Upper lobe of left lung (tissue), 6 donors: ENCODE measurements around the gene MT2A. TPM values are rescaled to one million over a fixed set of nuclear protein-coding genes. Genes with fewer than 3 reads are reported as not detected.

Experiments
- ATAC-seq, 2 donors: fragments of 200-7000 bp; cut with Tn5 transposase; one replicate each; pipeline ENCODE4 v1.9.1; 2022; ENCODE audit warnings: mild to moderate bottlenecking in 2 of 2, moderate library complexity in 2 of 2; ENCODE audit not compliant: low FRiP score in 2 of 2
- DNase-seq, 2 donors: peaks; one replicate each; pipeline ENCODE4 v3.0.0-alpha.2; 2019 to 2020
- H3K27ac ChIP-seq, 4 donors: fragments of 200-600 bp; sonication (generic); one replicate each; pipeline ENCODE4 v1.5.1; 2016 to 2019
- H3K27me3 ChIP-seq, 4 donors: fragments of 200-600 bp; sonication (generic); one replicate each; pipeline ENCODE4 v1.5.1; 2017 to 2019
- H3K36me3 ChIP-seq, 4 donors: fragments of 200-600 bp; sonication (generic); one replicate each; pipeline ENCODE4 v1.5.1; 2016 to 2019
- H3K4me1 ChIP-seq, 4 donors: fragments of 200-600 bp; sonication (generic); one replicate each; pipeline ENCODE4 v1.5.1; 2018 to 2019
- H3K4me3 ChIP-seq, 4 donors: fragments of 200-600 bp; sonication (generic); one replicate each; pipeline ENCODE4 v1.5.1; 2017 to 2019; ENCODE audit warnings: mild to moderate bottlenecking in 2 of 4, moderate library complexity in 1 of 4
- H3K9me3 ChIP-seq, 4 donors: fragments of 200-600 bp; sonication (generic); one replicate each; pipeline ENCODE4 v1.5.1; 2018 to 2019
- CTCF ChIP-seq, 6 experiments: fragments of 450-650 bp in 4 of 6; fragments of 200-600 bp in 2 of 6; sonication (generic) in 2 of 6; IDR thresholded peaks; one replicate each; pipeline ENCODE4 v1.5.1; 2016 to 2019; ENCODE audit warnings: antibody characterized with exemption in 6 of 6
- EP300 ChIP-seq, 4 donors: sonication (generic); formaldehyde crosslinking; IDR thresholded peaks; one replicate each; pipeline ENCODE4 v1.5.1; 2017; ENCODE audit warnings: antibody characterized with exemption in 4 of 4, control low read depth in 2 of 4
- POLR2A ChIP-seq, 4 donors: fragments of 450-650 bp; IDR thresholded peaks; one replicate each; pipeline ENCODE4 v1.5.1; 2016 to 2017; ENCODE audit warnings: antibody characterized with exemption in 4 of 4, mild to moderate bottlenecking in 2 of 4
- POLR2AphosphoS5 ChIP-seq, 2 donors: sonication (generic); formaldehyde crosslinking; IDR thresholded peaks; one replicate each; pipeline ENCODE4 v1.5.1; 2017; ENCODE audit warnings: antibody characterized with exemption in 2 of 2
- WGBS, 2 donors: methylation state at CpG; one replicate each; pipeline ENCODE4 v1.1.5; 2017 to 2018; 5-methylcytosine and 5-hydroxymethylcytosine counted together
- total RNA-seq, 6 donors: library from RNA; depleted of rRNA in 4 of 6; stranded (reverse); fragments of >200 nt in 4 of 6; gene quantifications; one replicate each; pipeline versions ENCODE4 v1.1.0 to v1.2.1, GENCODE V29; 2016 to 2021
- donor health status: DM: no; HTN: no; CAD: no; lungs with moderate emphysema.
- donor health status: DM: no; HTN: yes; CAD: no; lungs with severe emphysema.

MT2A gene
- total RNA-seq, 6 donors from 2014 or later, result 137 to 552 (median 338) TPM

- no peak for ATAC-seq
- WGBS, 2 donors, result 65 to 75% methylated on average over 3 of the region's 3 CpGs
- no peak for TF ChIP-seq POLR2A (IDR thresholded peaks at IDR 0.05)
- no peak for TF ChIP-seq CTCF (IDR thresholded peaks at IDR 0.05)
- no peak for TF ChIP-seq POLR2AphosphoS5 (IDR thresholded peaks at IDR 0.05)
- no peak for TF ChIP-seq EP300 (IDR thresholded peaks at IDR 0.05)
- no peak overlapping the region for H3K4me3 ChIP-seq
- no peak overlapping the region for H3K27ac ChIP-seq
- H3K27me3 ChIP-seq, result peaks cover 0 to 8% (median 3%) of the 10 kb centered on the region in 4 donors
- H3K4me1 ChIP-seq, result peaks cover 10 to 49% (median 22%) of the 10 kb centered on the region in 4 donors
- no peaks in the 10 kb centered on the region for H3K9me3 ChIP-seq
- no peak for DNase-seq
- H3K36me3 ChIP-seq, result no peaks in the 10 kb centered on the region
These were observed 21.8 kb downstream of the MT2A start for GRCh38 chr16:56630134-56630533.

GRCh38 chr16:56631197-56631596 lies 22.8 kb downstream of the MT2A start:
- DNase-seq (no peak), ATAC-seq (no peak)
- H3K9me3 ChIP-seq, result no peaks in the 10 kb centered on the region
- no peaks in the 10 kb centered on the region for H3K36me3 ChIP-seq
- peak overlapping the region; percentile 82 to 92 (median 87) for H3K27ac ChIP-seq
- peaks cover 14 to 45% (median 20%) of the 10 kb centered on the region in 4 donors for H3K4me1 ChIP-seq
- WGBS, 2 donors, result 93 to 95% methylated on average over 8 to 10 of the region's 10 CpGs
- peaks cover 0 to 8% (median 4%) of the 10 kb centered on the region in 4 donors for H3K27me3 ChIP-seq
- TF ChIP-seq EP300 (IDR thresholded peaks at IDR 0.05), result no peak
- no peak for TF ChIP-seq POLR2A (IDR thresholded peaks at IDR 0.05)
- TF ChIP-seq POLR2AphosphoS5 (IDR thresholded peaks at IDR 0.05), result no peak
- no peak for TF ChIP-seq CTCF (IDR thresholded peaks at IDR 0.05)
- peak overlapping the region in 1 of 4 donors; percentile 56 for H3K4me3 ChIP-seq

- Histone ChIP-seq H3K27ac (peak overlapping the region; percentile 82 to 92 (median 87)), H3K27me3 (peaks cover 0 to 8% (median 4%) of the 10 kb centered on the region in 4 donors), H3K9me3 (no peaks in the 10 kb centered on the region), H3K36me3 (no peaks in the 10 kb centered on the region), H3K4me1 (peaks cover 10 to 39% (median 16%) of the 10 kb centered on the region in 4 donors), H3K4me3 (peak overlapping the region; percentile 3 to 57 (median 50))
- DNase-seq, result no peak
- TF ChIP-seq POLR2A (IDR thresholded peaks at IDR 0.05) (no peak), POLR2AphosphoS5 (IDR thresholded peaks at IDR 0.05) (no peak), CTCF (IDR thresholded peaks at IDR 0.05) (no peak), EP300 (IDR thresholded peaks at IDR 0.05) (no peak)
- no peak for ATAC-seq
- 26 to 30% methylated on average over 14 of the region's 14 CpGs for WGBS, 2 donors
These were observed 23.4 kb downstream of the MT2A start for GRCh38 chr16:56631832-56632155.

- peak within 1 kb of the TSS; percentile 82 to 92 (median 87) for H3K27ac ChIP-seq
- ATAC-seq (peak; percentile 81 to 90), DNase-seq (peak; percentile 56 to 92)
- no peaks in the 10 kb centered on the region for H3K36me3 ChIP-seq
- peaks cover 0 to 8% (median 4%) of the 10 kb centered on the region in 4 donors for H3K27me3 ChIP-seq
- H3K4me3 ChIP-seq, result peak within 1 kb of the TSS; percentile 12 to 57 (median 50)
- peak in 2 of 4 donors; percentile 63 to 64 for TF ChIP-seq POLR2A (IDR thresholded peaks at IDR 0.05)
- peak; percentile 93 to 95 for TF ChIP-seq POLR2AphosphoS5 (IDR thresholded peaks at IDR 0.05)
- peak; percentile 90 to 99 (median 98) for TF ChIP-seq EP300 (IDR thresholded peaks at IDR 0.05)
- TF ChIP-seq CTCF (IDR thresholded peaks at IDR 0.05), result no peak
- H3K9me3 ChIP-seq, result no peaks in the 10 kb centered on the region
- WGBS, 2 donors, result 2 to 4% methylated on average over 3 to 24 of the region's 61 CpGs
- H3K4me1 ChIP-seq, result peaks cover 10 to 34% (median 14%) of the 10 kb centered on the region in 4 donors
These were observed 23.9 kb downstream of the MT2A start, which contains the start of gene MT1M for GRCh38 chr16:56632156-56632847. MT1M (plus strand) TSS chr16:56632659; CDS start chr16:56632732, 73 bp downstream.
